Stimulated activated CD8-positive, alpha-beta memory T cell treated with anti-CD3 and anti-CD28 coated beads, Interleukin-7, amount 100 ng/mL, for 24 hours (primary cell): ENCODE data around the gene ZNF331.

Experiments
- DNase-seq: peaks from one replicate; pipeline ENCODE4 v3.0.0-alpha.2; 2020; ENCODE audit warnings: low read depth

Gene ZNF331

DNA sequence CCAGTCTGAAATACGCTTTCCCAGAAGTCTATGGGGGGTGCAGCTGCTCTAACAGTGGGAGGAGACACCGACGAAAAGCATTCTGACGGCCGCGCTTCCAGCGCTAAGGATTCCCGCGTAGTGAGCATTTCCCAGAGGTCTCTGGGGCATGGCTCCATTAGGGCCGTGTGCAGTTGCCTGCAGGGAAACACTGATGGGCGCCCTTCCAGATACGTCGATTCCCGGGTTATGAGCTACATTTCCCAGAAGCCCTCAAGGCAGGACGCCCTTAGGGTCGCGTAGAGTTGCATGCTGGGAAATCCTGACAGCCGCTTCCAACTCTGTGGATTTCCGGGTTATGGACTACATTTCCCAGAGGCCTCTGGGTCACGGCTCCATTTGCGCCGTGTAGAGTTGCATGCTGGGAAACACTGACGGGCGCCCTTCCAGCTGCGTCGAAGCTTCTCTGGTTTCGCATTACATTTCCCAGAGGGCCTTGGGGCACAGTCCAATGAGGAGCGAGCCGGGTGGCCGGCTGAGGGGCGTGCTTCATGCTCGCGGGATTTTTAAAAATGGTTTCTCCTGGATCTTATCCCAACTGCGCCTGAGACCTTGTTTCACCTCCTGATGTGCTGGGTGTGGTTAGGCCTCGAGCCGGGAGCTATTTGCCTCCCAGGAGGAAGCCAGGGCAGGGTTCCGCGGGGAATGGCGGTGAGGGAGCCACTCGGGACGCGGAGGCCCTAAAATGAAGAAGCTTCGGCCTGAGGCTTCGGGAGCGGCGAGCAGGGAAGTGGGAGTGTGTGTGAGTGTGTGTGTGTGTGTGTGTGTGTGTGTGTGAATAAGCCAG is 17.2 kb upstream of the ZNF331 start:
- DNase-seq: peak; percentile 60

DNA sequence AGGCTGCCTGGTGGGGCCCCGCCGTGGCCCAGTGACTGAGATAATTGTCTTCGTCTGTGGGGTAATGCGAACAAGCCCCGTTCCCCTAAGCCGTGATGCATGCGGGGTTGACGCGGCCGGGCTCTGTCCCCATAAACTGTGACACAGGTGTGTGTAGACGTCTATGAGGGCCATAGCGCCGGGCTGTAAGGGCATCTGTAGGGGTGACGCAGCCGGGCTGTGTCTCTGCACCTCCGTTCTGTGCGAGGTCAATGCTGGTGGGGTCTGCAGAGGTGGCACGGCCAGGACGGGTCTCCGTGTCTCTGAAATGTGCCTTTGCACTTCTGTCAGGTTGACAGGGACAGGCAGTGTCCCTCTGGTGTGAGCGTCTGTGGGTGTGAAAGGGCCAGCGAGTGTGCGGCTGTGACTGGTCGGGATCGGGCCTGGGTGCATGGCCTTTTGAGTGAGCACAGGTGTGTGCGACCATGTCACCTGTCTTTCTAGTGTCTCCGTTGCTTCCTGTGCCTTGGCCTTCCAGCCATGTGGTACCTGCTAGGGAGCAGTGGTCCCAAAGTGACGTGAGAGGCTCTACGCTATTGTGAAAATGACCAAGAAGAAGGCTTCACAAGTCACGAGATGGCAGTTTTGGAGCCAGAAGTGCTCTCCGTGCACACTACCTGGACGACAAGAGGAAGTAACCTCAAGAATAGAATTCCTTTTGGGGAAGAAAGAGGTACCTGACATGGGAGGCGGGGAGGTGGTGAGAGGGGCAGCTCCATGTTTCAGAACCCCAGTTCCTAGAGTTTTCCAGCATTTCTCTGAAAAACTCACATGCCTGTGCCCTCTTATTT is 16.4 kb upstream of the ZNF331 start:
- DNase-seq: no peak

- DNase-seq: no peak
Measured at GRCh38 chr19:53525922-53526321, 12.0 kb upstream of the ZNF331 start.

DNA sequence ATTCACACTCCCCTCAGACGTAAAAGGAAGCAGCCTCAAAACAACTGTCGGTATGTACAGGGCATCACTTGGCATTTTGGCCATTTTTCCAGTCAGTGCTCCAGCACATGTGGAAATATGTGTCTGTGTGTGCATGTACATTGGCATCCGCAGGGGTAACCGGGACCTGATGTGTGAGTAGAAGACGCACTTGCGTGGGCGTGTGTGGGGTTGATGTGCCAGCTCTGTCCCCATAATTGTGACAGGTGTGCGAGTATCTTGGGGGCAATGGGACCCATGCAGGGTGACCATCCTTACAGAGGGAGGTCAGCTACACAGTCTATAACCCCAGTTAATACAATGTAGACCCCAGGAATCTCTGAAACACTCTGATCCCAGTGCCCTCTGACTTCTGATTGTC is 7.3 kb upstream of the ZNF331 start:
- no peak for DNase-seq

GRCh38 chr19:53531457-53531856 is 6.5 kb upstream of the ZNF331 start:
- DNase-seq: no peak

DNA sequence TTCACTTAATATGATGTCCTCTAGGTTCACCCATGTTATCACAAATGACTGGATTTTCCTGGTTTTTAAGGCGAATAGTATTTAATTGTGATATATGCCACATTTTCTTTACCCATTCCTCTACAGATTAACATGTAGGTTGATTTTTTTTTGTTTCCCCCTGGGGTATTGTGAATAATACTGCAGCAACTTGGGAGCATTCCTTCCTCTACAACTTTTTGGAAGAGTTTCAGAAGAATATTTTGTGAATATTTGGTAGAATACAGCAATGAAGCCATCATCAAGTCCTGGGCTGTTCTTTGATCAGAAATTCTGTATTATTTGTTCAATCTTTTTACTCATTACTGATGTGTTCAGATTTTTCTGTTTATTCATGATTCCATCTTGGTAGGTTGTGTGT is 5.6 kb upstream of the ZNF331 start:
- no peak for DNase-seq

DNA sequence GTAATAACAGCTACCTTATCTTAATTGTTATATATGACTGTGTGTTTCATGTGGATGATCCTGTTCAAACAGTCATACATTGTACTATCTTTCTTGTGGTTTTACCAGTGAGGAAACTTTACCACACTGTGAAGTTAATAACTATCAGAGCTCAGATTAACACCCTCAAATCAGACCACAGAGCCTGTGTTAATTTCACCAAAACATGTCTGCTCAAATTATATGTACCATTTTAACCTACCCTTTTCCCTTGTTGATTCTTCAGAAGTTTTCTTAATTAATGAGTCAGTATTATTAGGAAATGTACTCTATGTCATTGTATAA is 1.8 kb upstream of the ZNF331 start:
- DNase-seq: no peak

DNA sequence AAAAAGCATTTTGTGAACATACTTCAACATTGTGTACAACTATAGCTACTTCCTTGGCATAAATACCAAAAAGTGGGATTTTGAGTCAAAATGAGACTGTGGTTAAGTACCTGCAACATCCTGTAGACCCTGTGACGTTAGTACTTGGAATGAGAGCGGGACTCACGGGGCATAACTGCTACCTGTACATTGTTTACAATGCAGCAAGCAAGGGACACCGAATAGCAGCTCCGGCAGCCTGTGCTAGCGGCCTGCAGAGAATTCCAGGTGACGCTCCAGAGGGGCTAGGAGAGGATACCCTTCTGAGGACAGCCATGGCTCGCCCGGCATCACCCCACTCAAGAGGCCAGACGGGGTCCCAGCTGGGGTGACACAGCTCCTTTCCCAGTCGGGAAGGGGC is 824 bp upstream of the ZNF331 start:
- no peak for DNase-seq

DNA sequence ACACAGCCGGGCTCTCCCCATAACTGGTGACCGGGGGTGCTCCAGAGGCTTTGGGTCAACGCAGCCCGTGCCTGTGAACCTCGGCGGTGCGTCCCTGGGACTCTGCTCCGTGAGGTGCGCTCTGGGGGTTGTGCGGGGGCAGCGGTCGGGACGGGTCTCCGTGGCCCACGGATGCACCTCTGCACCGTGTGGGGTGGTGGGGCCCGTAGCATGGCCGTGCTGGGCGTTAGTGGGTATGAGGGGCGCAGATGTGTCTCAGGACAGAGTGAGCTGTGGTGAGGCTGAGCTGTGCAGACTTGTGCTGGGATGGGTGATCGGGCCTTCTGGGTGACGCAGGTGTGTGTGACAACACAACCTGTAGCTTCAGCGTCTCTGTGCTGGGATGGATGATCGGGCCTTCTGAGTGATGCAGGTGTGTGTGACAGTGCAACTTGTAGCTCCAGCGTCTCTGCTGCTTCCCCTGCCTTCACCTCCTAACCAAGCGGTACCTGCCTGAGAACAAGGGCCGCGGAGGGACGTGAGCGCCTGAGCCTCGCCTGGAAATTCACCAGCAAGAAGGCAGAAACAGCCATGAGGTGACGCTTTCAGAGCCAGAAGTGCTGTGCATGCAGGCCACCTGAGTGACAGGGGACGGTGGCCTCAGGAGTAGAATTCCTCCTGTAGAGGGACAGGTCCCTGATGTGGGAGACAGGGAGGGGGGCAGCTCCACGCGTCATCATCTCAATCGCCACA is 599 bp downstream of the ZNF331 start:
- no peak for DNase-seq

DNA sequence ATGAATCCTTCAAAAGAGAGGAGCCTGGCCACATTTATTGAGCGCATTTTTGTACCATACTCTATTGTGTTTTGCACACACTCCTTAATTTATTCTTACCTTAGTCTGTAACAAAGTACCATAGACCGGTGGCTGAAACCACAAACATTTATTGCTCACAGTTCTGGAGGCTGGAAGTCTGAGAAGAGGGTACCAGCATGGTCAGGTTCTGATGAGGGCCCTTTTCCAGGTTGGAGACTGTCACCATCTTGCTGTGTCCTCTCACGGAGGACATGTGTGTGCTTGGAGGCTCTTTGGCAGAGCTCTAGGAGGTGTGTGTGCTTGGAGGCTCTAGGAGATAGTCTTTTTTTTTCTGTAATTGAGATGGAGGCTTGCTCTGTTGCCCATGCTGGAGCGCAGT is 2.1 kb downstream of the ZNF331 start:
- no peak for DNase-seq

DNA sequence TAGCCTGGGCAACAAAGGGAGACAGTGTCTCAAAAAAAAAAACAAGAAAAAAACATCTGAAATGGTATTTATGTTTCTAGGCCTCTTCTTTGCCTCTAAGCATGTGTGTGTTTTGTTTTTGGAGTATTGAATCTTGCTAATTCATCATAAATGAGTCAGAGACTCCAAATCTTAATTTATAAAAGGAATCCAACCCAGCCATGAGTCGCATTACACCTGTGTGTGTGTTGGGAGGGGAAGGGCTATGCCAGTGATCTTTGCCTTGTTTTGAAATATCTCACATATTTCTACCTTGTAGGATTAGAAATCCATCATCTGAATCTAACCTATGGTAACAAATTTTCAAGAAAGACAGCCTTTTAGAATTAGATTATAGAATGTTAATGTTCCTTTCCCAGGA is 4.0 kb downstream of the ZNF331 start:
- no peak for DNase-seq

GRCh38 chr19:53545271-53546065 is 7.5 kb downstream of the ZNF331 start:
- DNase-seq: no peak

DNA sequence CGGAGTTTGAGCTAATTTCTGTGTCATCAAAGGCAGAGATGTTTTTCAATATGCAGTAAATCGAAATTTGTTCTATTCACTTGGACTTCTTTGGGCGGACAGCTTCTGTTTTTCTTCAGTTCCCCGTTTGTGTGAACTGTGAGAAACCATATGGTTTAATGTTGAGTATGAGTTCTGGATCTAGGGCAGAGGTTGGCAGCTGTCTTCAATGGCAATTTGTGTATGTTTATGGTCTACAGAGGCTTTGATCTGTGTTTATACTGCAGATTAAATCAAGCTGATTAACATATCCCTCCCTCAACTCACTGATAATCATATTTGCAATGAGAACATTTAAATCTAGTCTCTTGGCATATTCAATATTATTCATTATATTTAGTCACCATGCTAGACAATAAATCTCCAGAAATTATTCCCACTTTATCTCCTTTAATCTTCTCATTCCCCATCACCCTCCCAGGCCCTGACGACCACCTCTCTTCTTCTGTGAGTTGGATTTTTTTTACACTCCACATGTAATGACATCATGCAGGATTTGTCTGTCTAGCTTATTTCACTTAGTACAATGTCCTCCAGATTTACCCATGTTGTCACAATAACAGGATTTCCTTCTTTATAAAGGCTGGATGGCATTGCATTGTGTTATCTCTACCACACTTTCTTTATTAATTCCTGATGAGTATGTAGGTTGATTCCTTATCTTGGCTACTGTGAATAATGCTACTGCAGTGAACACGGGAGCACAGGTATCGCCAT is 9.0 kb downstream of the ZNF331 start:
- no peak for DNase-seq

DNA sequence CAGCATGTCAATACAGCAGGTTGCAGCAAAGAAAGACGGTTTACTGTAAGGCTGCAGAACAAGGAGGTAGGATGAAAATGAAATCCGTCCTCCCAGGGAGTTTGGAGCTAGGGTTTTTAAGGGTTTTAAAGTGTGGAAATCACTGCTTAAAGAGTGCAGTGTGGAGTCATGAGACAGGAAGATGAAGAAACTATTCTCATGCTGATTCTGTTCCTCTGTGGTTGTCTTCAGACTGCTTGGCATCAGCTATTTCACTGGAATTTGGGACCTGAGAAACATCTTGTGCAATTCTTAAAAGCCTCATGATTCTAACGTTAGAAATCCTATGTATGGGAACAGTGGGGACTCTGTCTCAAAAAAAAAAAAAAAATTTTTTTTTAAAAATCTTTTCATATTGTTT is 11.4 kb downstream of the ZNF331 start:
- no peak for DNase-seq

DNA sequence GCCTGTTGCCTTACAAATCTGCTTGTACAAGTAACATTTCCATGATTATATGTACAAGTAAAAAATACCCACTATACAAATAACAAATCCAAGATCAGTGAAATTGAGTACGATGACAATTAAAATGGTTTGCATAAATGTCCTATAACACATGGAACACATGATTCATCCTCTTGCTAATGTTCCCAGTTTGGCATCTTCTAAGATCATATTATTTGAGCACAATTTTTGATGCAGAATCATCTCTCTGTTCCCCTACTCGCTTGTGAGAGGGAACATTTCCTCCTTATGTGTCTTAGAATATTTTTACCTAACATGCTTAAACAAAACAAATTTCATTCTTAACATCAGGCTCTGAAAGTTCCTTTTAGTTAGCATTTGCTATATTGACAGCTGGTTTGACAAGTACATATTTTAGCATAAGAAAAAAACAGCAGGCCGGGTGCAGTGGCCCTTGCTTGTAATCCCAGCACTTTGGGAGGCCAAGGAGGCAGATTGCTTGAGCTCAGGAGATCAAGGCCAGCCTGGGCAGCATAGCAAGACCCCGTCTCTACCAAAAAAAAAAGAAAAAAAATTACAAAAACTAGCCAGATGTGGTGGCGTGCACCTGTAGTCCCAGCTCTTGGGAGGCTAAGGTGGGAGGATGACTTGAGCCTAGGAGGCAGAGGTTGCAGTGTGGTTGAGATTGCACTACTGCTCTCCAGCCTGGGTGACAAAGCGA is 14.2 kb downstream of the ZNF331 start:
- no peak for DNase-seq

- DNase-seq: no peak
Measured at GRCh38 chr19:53553156-53553555, 15.2 kb downstream of the ZNF331 start.

- peak; percentile 76 for DNase-seq
Measured at GRCh38 chr19:53553865-53554791, 16.2 kb downstream of the ZNF331 start.

GRCh38 chr19:53554804-53555203 is 16.9 kb downstream of the ZNF331 start:
- DNase-seq: no peak

- no peak for DNase-seq
Measured at GRCh38 chr19:53555352-53555751, 17.4 kb downstream of the ZNF331 start.

DNA sequence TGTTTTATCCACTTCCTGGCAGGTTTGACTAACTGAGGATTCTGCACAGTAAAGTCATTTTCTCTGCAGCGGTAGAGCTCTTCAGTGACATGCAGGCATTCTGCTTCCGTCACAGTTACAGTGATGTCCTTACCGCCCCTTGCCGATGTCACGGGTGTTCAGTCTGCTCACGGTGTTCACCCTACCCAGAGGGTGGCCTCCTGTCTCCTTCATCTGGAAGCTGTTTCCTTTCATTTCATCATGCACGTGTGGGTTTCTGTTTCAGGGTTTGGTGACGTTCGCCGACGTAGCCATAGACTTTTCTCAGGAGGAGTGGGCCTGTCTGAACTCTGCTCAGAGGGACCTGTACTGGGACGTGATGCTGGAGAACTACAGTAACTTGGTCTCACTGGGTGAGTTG is 33.4 kb downstream of the ZNF331 start:
- DNase-seq: no peak
